B cell (primary cell): Measurements from ENCODE around the gene GALNT18.

Source experiments
- EZH2 ChIP-seq: IDR thresholded peaks from 2 replicates; pipeline ENCODE4 v1.6.1; 2012; ENCODE audit warnings: borderline replicate concordance, low read depth, mild to moderate bottlenecking, moderate library complexity, low read length; ENCODE audit not compliant: insufficient read depth, poor library complexity, severe bottlenecking
- TF ChIP-seq, protein P1 (sequence below): fragments of 200-600 bp; IDR thresholded peaks from one replicate; pipeline ENCODE4 v1.8.0; 2022; ENCODE audit warnings: antibody characterized with exemption, mild to moderate bottlenecking

DNA sequence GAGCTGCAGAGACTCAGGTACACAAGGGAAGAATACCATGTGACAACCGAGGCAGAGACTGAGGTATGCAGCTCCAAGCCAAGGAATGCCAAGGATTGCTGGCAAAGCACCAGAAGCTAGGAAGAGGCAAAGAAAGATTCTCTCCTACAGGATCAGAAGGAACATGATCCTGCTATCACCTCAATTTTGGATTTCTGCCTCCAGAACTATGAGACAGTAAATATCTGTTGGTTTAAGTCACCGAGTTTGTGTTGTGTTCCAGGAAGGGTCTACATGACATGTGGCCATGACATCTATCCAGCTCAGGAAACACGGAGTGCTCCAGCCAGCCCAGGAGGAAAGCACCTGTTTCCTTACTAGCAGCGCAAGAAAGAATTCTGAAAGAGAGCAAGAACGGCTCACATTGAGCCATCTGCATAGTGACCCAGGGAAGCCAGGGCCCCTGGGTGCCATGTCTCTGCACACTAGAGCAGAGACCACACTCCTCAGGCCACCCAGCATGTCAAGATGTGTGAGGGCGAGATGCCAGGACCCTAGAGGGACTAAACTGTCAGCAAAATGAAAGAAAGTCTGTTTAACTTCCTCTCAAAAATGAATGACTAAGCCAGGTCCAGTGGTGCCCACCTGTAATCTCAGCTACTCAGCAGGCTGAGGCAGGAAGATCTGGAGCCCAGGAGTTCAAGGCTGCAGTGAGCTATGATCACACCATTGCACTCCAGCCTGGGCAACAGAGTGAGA lies 35.6 kb upstream of the GALNT18 start:
- TF ChIP-seq, protein P1, sequence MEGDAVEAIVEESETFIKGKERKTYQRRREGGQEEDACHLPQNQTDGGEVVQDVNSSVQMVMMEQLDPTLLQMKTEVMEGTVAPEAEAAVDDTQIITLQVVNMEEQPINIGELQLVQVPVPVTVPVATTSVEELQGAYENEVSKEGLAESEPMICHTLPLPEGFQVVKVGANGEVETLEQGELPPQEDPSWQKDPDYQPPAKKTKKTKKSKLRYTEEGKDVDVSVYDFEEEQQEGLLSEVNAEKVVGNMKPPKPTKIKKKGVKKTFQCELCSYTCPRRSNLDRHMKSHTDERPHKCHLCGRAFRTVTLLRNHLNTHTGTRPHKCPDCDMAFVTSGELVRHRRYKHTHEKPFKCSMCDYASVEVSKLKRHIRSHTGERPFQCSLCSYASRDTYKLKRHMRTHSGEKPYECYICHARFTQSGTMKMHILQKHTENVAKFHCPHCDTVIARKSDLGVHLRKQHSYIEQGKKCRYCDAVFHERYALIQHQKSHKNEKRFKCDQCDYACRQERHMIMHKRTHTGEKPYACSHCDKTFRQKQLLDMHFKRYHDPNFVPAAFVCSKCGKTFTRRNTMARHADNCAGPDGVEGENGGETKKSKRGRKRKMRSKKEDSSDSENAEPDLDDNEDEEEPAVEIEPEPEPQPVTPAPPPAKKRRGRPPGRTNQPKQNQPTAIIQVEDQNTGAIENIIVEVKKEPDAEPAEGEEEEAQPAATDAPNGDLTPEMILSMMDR: no peak
- no peak for TF ChIP-seq EZH2
